Endothelial cell of umbilical vein (primary cell): Measurements from ENCODE around the gene ADAP1. TPM values are rescaled to one million over a fixed set of nuclear protein-coding genes. Genes with fewer than 3 reads are reported as not detected.

Experiments used
- BruUV-seq: library from RNA; stranded (reverse); fragments of 400-500 nt; replicated peaks from 2 replicates; lab custom pipeline; 2021; lab: Mats Ljungman, UMichigan
- CTCF ChIA-PET: fragments of 300-600, 350-600 bp; sonication (Branson Sonifier 250); formaldehyde crosslinking; loops from one replicate; lab custom pipeline; 2021; ENCODE audit warnings: antibody characterized with exemption, inconsistent platforms; lab: Charles Lee
- POLR2A ChIA-PET: fragments of 300-600, 350-600 bp; sonication (Branson Sonifier 250); formaldehyde crosslinking; loops from one replicate; lab custom pipeline; 2021; ENCODE audit warnings: antibody characterized with exemption, inconsistent platforms; lab: Charles Lee
- DNase-seq: peaks from one replicate; pipeline ENCODE4 v3.0.0-alpha.2; 2011; ENCODE audit warnings: low read depth, low spot score
- FAIRE-seq: peaks from 2 replicates; lab custom pipeline; 2011; peaks lifted over from hg19 to GRCh38; lab: Jason Lieb, UNC
- H2AFZ ChIP-seq: 2 replicates; pipeline ENCODE4 v1.6.0; 2012; ENCODE audit warnings: low read depth, low read length, control low read depth, inconsistent platforms
- H3K27ac ChIP-seq: 2 replicates; pipeline ENCODE4 v1.5.1; 2011; ENCODE audit warnings: low read depth, mild to moderate bottlenecking, control low read depth, low read length, moderate library complexity; ENCODE audit not compliant: insufficient read depth
- H3K27me3 ChIP-seq, 2 experiments: 2 replicates each; pipeline versions ENCODE4 v1.6.0 to v1.6.1; 2011; ENCODE audit warnings: low read length in 2 of 2, mixed read lengths in 1 of 2; ENCODE audit not compliant: control insufficient read depth in 2 of 2, insufficient read depth in 2 of 2
- H3K36me3 ChIP-seq, 2 experiments: 2 replicates in 1 of 2; 3 replicates in 1 of 2; pipeline ENCODE4 v1.5.1; 2011; ENCODE audit warnings: low read length in 2 of 2, mild to moderate bottlenecking in 1 of 2, moderate library complexity in 1 of 2; ENCODE audit not compliant: control insufficient read depth in 2 of 2, insufficient read depth in 2 of 2; ENCODE audit errors: extremely low read depth in 1 of 2
- H3K4me1 ChIP-seq: 3 replicates; pipeline ENCODE4 v1.5.1; 2011; ENCODE audit warnings: mild to moderate bottlenecking, low read length; ENCODE audit not compliant: control insufficient read depth, insufficient read depth; ENCODE audit errors: extremely low read depth
- H3K4me2 ChIP-seq: 2 replicates; pipeline ENCODE4 v1.6.1; 2011; ENCODE audit warnings: low read length, control low read depth, mixed read lengths; ENCODE audit not compliant: insufficient read depth
- H3K4me3 ChIP-seq, 3 experiments: fragments of 200-600 bp in 1 of 3; sonication (generic), shearing (Covaris generic) in 1 of 3; replicated peaks in 1 of 3; 2 replicates each; pipeline ENCODE4 v1.5.1; 2011 to 2016; ENCODE audit warnings: control low read depth in 3 of 3, low read length in 3 of 3, mild to moderate bottlenecking in 2 of 3, inconsistent platforms in 1 of 3, low read depth in 1 of 3, moderate library complexity in 1 of 3; ENCODE audit not compliant: insufficient read depth in 1 of 3
- H3K79me2 ChIP-seq: 2 replicates; pipeline ENCODE4 v1.6.0; 2012; ENCODE audit warnings: low read length, inconsistent platforms; ENCODE audit not compliant: control insufficient read depth, insufficient read depth
- H3K9ac ChIP-seq: replicated peaks from 2 replicates; pipeline ENCODE3; 2011; ENCODE audit warnings: low read length, control low read depth; ENCODE audit not compliant: insufficient read depth; ENCODE audit errors: extremely low read depth
- H3K9me1 ChIP-seq: replicated peaks from 3 replicates; pipeline ENCODE4 v1.6.0; 2011; ENCODE audit warnings: mild to moderate bottlenecking, low read length; ENCODE audit not compliant: control insufficient read depth, insufficient read depth; ENCODE audit errors: extremely low read depth
- H3K9me3 ChIP-seq: replicated peaks from 2 replicates; pipeline ENCODE4 v1.5.1; 2012; ENCODE audit warnings: low read length, inconsistent platforms; ENCODE audit not compliant: control insufficient read depth, insufficient read depth
- H4K20me1 ChIP-seq: replicated peaks from 2 replicates; pipeline ENCODE3; 2011; ENCODE audit warnings: mild to moderate bottlenecking, low read length; ENCODE audit not compliant: control insufficient read depth, insufficient read depth; ENCODE audit errors: extremely low read depth
- EZH2 ChIP-seq: IDR thresholded peaks from 2 replicates; pipeline ENCODE4 v1.6.1; 2012; ENCODE audit warnings: borderline replicate concordance, low read depth, mild to moderate bottlenecking, moderate library complexity, low read length, inconsistent platforms; ENCODE audit not compliant: severe bottlenecking
- FOS ChIP-seq: IDR thresholded peaks from 2 replicates; pipeline ENCODE4 v1.6.1; 2011; ENCODE audit warnings: mild to moderate bottlenecking, low read length, moderate library complexity, borderline replicate concordance; ENCODE audit not compliant: insufficient read depth
- GATA2 ChIP-seq: IDR thresholded peaks from 2 replicates; pipeline ENCODE4 v1.7.0; 2011; ENCODE audit warnings: low read depth, mild to moderate bottlenecking, moderate library complexity, mixed read lengths, low read length; ENCODE audit not compliant: insufficient read length, insufficient read depth
- JUN ChIP-seq: IDR thresholded peaks from 2 replicates; pipeline ENCODE4 v1.6.1; 2011; ENCODE audit warnings: borderline replicate concordance, low read depth; ENCODE audit not compliant: insufficient read length, insufficient read depth
- MYC ChIP-seq: IDR thresholded peaks from one replicate; pipeline ENCODE4 v1.6.1; 2011; ENCODE audit warnings: mild to moderate bottlenecking, low read depth, low read length
- POLR2A ChIP-seq: IDR thresholded peaks from 2 replicates; pipeline ENCODE4 v1.6.1; 2012; ENCODE audit warnings: low read depth, mild to moderate bottlenecking, control low read depth, low read length
- POLR2AphosphoS5 ChIP-seq: IDR thresholded peaks from 2 replicates; pipeline ENCODE4 v1.6.1; 2012; ENCODE audit warnings: low read depth, mild to moderate bottlenecking, control low read depth, low read length, moderate library complexity; ENCODE audit not compliant: insufficient read depth
- dilution Hi-C: fragments of 300-500 bp; cut with MboI; formaldehyde crosslinking; loops from one replicate; pipeline ENCODE4 v1.15.0; 2019; ENCODE audit warnings: low sequenced_read_pairs; ENCODE audit not compliant: extremely low pct_ligation_motif_present
- intact Hi-C: fragments of 100-400 bp; cut with micrococcal nuclease; formaldehyde crosslinking; loops from one replicate; pipeline ENCODE4 v1.10.0; 2022
- polyA plus RNA-seq, 4 experiments: library from polyadenylated mRNA; depleted of rRNA in 3 of 4; stranded (reverse) in 3 of 4; unstranded in 1 of 4; fragments of >200 nt; gene quantifications; 2 replicates each; pipeline versions ENCODE4 v1.2.1 to v1.2.3, GENCODE V29; 2011 to 2012; ENCODE audit warnings: missing spikeins in 1 of 4
- total RNA-seq: library from RNA; stranded (reverse); gene quantifications from 2 replicates; pipeline ENCODE4 v1.2.3, GENCODE V29; 2021
- TF ChIP-seq, protein P1 (sequence below), 2 donors: IDR thresholded peaks; 1 replicate in 1 of 2; 2 replicates in 1 of 2; pipeline ENCODE4 v1.5.1; 2011; ENCODE audit warnings: low read length in 2 of 2, mild to moderate bottlenecking in 2 of 2, moderate library complexity in 2 of 2, control low read depth in 1 of 2, inconsistent platforms in 1 of 2, low read depth in 1 of 2; ENCODE audit not compliant: insufficient read depth in 1 of 2; ENCODE audit errors: extremely low read depth in 1 of 2
- TF ChIP-seq, protein P2 (sequence below): IDR thresholded peaks from 2 replicates; pipeline ENCODE4 v1.6.1; 2011; ENCODE audit not compliant: insufficient read depth, insufficient read length

ADAP1 gene
- total and polyA plus RNA-seq, 2 donors (not counting 3 experiments of a cell fraction or from before 2014, with no cell fraction given), result 0.49 to 0.58 TPM

DNA sequence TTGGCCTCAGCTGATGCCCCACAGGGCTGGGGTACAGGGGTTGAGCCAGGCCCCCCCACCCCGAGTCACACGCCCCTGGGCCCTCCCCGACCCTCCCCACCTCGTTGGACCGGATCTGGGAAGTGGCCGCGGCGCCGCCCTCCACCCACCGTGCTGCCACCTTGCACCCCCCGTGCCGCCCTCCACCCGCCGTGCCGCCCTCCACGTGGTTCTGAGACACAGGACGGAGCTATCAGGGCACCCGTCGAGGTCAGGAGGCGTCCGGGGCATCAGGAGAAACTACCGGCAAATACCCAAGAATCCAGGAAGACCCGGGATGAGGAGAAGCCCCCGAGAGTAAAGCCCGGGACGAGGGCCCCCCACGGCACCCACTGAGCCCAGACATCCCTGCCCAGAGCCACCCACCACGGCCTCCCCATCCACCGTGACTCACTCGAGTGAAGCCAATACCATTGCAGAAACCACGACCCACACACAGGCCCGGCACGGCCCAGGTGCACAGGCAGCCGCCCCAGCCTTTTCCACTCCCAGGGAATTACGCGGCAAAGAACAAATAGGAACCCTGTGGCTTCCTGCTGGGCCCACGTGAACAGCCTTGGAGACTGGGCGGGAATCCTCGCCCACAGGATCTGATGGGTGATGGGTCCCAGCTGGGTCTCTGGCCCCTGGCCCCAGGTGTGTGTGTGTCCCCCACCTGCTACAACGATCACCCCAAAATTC lies 34.0 kb downstream of the ADAP1 start:
- no peaks in the 10 kb centered on the region for H3K27me3 ChIP-seq
- POLR2A ChIA-PET, result no interaction called here
- H3K4me1 ChIP-seq, result peaks cover 11% of the 10 kb centered on the region
- H3K9me1 ChIP-seq, result no peaks in the 10 kb centered on the region
- H3K36me3 ChIP-seq, result no peaks in the 10 kb centered on the region
- intact Hi-C loops, result no loop called here
- FAIRE-seq (no peak), DNase-seq (no peak)
- no peak overlapping the region for H3K4me2 ChIP-seq
- H3K79me2 ChIP-seq, result no peaks in the 10 kb centered on the region
- no peak overlapping the region for H3K9ac ChIP-seq
- no peak overlapping the region for H3K27ac ChIP-seq
- no peak overlapping the region for H2AFZ ChIP-seq
- dilution Hi-C loops, result no loop called here
- TF ChIP-seq, protein P1, sequence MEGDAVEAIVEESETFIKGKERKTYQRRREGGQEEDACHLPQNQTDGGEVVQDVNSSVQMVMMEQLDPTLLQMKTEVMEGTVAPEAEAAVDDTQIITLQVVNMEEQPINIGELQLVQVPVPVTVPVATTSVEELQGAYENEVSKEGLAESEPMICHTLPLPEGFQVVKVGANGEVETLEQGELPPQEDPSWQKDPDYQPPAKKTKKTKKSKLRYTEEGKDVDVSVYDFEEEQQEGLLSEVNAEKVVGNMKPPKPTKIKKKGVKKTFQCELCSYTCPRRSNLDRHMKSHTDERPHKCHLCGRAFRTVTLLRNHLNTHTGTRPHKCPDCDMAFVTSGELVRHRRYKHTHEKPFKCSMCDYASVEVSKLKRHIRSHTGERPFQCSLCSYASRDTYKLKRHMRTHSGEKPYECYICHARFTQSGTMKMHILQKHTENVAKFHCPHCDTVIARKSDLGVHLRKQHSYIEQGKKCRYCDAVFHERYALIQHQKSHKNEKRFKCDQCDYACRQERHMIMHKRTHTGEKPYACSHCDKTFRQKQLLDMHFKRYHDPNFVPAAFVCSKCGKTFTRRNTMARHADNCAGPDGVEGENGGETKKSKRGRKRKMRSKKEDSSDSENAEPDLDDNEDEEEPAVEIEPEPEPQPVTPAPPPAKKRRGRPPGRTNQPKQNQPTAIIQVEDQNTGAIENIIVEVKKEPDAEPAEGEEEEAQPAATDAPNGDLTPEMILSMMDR (IDR thresholded peaks at IDR 0.05; ENCODE audit: extremely low read depth in 1 of 2, insufficient read depth in 1 of 2, low read depth in 1 of 2, low read length in 2 of 2), result no peak
- TF ChIP-seq FOS (no peak), POLR2AphosphoS5 (no peak), POLR2A (no peak), EZH2 (no peak), GATA2 (no peak), JUN (no peak), MYC (no peak)
- TF ChIP-seq, protein P2, sequence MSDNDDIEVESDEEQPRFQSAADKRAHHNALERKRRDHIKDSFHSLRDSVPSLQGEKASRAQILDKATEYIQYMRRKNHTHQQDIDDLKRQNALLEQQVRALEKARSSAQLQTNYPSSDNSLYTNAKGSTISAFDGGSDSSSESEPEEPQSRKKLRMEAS, result no peak
- BruUV-seq, result no TSS peak
- CTCF ChIA-PET, result no interaction called here
- H3K4me3 ChIP-seq, result no peak overlapping the region
- H4K20me1 ChIP-seq, result no peaks in the 10 kb centered on the region
- no peaks in the 10 kb centered on the region for H3K9me3 ChIP-seq
